Endothelial cell of hepatic sinusoid (primary cell): ENCODE measurements around the gene TOMM20.

Source experiments
- in situ Hi-C: cut with HindIII; loops from 2 replicates; pipeline ENCODE4 v1.10.0; 2017; ENCODE audit warnings: low sequenced_read_pairs

TOMM20 gene

DNA sequence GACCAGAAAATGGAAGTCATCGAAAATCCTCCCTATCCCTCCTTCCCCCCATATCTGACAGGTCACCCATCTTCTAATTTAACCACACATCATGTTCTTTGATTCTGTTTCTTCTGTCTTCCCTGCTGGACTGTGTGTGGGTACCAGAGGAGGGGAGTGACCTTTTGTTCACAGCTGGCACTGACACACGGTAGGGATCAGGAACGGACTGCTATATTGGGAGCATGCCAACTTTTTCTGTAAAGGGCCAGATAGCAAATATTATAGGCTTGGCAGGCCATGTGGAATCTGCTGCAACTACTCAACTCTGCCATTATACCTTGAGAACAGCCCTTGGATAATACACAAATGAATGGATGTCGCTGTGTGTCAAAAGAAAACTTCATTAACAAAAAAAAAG is 7.5 kb upstream of the TOMM20 start:
- in situ Hi-C loops: no loop called here

DNA sequence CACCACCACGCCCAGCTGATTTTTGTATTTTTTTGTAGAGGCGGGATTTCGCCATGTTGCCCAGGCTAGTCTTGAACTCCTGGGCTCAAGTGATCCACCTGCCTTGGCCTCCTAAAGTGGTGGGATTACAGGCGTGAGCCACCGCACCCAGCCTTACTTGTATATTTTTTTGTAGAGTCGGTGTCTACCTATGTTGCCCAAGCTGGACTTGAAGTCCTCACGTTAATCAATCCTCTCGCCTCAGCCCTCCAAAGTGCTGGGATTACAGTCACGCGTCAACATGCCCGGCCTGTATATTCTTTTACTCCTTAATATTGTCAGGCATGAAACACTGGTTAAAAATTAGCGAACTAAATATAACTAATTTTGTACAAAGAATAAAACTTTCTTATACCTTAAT is 5.5 kb upstream of the TOMM20 start:
- in situ Hi-C loops: no loop called here

DNA sequence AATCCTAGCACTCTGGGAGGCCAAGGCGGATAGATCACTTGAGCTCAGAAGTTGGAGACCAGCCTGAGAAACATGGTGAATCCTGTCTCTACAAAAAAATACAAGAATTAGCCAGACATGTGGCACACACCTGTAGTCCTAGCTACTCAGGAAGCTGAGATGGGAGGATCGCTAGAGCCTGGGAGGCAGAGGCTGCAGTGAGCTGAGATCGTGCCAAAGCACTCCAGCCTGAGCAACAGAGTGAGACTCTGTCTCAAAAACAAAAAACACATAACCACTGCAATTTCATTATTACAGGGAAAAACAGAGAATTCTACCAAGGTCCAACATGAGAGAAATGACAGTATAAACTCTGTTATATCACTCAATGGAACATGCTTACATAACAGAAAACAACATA is 4.4 kb upstream of the TOMM20 start:
- in situ Hi-C loops: no loop called here

DNA sequence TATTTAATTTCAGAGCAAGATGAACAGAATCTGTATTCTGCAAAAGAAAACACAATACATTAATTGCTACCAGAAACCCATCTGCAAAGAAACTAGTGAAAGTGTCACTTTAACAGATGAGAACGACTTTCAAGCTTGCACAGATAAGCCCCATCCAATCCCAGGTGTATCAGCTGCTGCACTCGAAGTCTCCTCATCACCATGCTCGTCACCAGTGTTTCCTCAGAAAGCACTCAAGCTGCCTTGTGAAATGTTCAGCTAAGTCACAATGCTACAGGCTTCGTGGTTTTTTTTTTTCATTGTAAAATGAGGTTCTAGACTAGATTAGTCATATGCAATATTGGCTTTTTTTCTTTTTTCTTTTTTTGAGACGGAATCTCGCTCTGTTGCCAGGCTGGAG is 3.3 kb upstream of the TOMM20 start:
- in situ Hi-C loops: no loop called here

DNA sequence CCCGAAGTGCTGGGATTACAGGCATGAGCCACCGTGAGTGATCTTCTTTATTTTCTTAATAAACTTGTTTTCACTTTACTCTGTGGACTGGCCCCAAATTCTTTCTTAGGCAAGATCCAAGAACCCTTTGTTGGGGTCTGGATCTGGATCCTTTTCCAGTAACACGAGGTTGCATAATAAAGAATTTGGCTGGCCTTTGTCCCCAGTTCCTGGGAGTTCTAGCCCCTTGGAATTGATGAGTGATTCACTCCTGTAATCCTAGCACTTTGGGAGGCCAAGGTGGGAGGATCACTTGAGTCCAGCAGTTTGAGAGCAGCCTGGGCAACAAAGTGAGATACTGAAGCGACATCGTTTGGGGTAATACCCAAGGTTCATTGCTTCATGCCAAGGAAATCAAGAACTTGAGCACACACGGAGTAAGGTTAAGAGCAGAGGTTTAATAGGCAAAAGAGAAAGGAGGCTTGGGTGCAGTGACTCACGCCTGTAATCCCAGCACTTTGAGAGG is 2.2 kb upstream of the TOMM20 start:
- in situ Hi-C loops: no loop called here

DNA sequence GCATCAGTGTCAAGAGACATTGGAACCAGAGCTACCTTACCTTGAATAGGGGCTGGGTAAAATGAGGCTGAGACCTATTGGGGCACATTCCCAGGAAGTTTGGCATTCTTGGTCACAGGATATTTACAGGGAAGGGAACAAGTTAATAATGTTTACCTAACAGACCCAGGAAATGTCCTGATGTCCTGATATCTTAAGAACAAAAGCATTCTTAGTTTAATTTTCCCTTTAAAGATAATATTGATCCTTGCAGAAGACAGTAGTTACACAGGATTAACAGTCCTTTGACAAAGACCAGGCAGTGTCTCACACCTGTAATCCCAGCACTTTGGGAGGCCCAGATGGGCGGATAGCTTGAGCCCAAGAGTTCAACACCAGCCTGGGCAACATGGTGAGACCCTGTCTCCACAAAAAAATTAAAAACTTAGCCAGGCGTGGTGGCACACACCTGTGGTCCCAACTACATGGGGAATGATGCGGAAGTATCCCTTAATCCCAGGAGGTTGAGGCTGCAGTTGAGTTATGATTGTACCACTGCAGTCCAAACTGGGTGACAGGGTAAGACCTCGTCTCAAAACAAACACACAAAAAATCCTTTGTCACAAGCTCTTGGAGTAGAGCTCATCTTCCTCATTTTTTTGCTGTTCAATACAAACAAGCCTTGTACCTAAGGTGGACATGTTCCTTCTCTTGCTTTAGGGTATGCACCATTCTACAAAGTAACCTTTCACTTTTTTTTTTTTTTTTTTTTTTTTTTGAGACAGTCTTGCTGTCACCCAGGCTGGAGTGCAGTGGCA is 1.3 kb upstream of the TOMM20 start:
- in situ Hi-C loops: no loop called here

DNA sequence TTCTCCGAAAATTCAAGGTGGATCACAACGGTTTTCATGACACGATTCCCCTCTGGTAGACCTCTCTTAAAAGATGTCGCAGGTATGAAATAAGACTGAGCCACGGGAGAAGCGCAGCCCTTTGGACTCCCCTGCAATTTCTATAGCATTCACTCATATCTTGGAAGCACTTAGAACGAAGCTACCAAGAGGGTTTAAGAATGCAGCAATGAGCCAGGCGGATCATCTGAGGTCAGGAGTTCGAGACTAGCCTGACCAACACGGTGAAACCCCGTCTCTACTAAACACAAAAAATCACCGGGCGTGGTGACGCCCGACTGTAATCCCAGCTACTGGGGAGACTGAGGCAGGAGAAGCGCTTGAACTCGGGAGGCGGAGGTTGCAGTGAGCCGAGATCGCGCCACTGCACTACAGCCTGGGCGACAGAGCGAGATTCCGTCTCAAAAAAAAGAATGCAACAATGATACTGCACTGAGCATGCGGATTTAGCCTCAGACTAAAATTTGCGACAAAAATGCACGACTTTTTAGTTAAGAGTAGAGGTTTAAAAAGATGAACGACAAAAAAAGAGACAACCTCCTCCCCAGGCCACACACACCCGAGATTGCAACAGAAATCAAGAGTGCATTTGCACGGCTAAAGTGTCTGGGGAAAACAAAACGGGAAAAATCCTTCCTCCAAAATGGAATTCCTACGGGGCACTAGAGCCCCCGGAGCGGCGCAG is 743 bp downstream of the TOMM20 start:
- in situ Hi-C loops: no loop called here

DNA sequence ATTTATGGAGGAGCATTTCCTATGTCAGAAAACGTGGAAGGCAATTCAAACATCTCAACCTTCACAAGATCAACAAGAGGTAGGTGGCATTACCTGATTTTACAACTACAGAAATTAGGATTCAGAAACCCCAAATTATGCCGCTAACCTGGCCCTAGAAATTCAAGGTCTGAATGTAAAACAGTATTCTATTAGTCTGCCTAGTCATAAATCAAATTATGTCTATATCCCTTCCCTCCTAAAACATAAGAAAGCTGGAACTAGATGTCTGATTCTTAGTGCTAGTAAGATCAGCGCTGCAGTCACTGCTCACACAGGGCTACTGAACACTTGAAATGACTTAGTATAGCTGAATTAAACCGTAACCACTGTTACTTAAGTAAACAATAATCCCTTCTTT is 1.4 kb downstream of the TOMM20 start:
- in situ Hi-C loops: no loop called here

DNA sequence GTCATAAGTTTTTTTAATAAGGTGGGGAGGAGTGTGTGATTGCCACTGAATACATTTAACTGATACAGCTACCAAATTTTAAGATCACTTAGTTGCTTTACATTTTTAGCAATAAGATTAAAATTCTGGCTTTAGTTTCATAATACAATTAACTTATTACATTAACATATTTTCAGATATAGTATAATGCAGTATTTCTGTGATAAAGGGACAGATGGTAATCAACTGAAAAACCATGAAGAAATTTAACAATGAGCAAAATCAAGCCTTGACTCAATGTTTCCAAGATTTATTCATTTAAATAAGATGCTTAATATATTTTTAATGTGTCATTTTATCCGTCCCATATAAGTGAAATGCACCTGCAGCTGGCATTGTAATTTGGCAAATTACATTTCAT is 4.0 kb downstream of the TOMM20 start:
- in situ Hi-C loops: no loop called here

DNA sequence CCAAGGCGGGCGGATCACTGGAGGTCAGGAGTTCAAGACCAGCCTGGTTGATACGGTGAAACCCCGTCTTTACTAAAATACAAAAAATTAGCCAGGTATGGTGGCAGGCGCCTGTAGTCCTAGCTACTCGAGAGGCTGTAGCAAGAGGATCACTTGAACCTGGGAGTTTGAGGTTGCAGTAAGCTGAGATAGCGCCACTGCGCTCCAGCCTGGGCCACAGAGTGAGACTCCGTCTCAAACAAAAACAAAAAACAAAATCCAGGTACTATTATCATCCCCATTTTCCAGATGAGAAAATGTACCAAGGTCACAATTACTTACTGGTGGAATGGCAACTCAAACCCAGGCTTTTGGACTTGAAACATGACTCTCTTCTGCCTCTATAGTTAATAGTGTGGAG is 4.5 kb downstream of the TOMM20 start:
- in situ Hi-C loops: no loop called here

DNA sequence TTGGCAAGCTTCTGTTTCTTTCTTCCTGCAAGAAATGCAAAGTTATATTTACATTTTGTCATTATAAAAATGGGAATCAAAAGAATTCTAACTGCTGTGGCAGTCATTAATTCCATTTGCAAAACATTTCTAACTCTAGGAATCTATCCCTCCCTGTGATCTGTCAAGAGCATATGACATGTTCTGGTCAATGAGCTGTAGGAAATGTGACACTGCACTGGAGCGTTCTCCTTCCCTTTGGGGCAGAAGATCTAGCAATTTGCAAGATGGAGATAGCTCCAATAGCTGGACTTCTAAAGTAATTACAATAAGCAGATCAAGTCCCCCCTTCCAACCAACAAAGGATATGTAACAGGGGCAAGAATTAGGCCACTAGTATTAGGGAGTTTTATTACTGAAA is 6.3 kb downstream of the TOMM20 start:
- in situ Hi-C loops: no loop called here

DNA sequence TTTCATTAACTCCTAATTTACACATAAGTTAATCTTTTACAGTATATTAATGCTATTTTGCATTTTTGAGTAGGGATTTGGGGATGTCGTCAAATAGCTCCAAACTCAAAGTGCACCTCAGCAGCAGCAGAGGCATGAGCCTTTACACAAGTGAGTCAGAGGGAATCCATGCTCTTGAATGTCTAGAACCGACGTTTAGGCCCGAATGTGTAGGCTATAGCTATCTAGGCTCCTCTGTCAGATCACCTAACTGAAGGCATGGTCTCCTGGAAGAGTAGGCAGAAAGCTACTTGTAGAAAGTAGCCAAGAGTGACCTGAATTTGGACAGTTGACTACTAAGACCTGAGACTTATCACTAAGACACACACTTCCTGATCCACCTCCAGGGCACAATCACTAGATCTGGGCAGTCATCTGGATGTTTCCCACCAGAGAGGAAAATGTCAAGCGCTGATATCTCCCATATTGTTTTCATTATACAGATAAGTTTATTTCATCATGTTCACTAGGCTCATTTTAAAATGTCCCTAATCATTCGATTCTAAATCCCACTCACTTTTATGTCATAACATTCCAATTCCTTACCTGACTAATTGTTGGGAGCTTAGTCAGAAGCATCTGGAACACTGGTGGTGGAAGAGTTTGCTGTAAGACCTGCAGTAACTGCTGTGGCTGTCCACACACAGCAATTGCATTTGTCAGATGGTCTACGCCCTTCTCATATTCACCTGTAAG is 15.3 kb downstream of the TOMM20 start:
- in situ Hi-C loops: no loop called here

DNA sequence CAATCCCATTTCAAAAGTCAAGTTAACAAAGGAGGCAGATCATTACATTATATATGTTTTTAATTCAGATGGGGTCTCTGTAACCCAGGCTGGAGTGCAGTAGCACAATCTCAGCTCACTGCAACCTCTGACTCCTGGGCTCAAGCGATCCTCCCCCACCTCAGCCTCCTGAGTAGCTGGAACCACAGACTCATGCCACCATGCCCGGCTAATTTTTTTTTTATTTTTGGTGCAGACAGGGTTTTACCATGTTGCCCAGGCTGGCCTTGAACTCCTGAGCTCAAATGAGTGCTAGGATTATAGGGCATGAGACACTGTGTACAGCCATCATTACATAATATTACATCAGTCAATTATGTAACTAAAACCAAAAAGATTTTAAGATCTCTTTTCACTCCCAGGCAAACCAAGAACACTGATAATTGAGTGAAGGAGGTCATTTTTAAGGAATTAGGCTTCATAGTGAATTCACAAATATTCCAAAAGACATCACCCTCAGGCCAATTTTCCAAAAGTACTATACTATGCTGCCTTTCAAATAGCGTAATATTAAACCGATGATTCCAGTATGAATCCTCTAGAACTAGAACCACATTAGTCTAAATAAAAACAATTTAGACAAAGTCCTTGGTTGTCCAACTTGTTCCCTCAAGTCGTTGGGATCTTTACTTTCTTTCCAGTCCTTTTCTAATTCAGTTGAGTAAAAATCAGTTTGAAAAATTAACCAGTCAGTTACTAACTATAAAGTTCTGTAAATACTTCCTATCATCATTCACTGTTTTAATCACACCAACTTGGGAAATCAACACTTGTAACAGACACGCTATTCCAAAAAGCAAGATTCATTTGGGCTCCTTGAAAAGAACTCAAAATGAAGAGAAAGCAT is 16.1 kb downstream of the TOMM20 start:
- in situ Hi-C loops: no loop called here

DNA sequence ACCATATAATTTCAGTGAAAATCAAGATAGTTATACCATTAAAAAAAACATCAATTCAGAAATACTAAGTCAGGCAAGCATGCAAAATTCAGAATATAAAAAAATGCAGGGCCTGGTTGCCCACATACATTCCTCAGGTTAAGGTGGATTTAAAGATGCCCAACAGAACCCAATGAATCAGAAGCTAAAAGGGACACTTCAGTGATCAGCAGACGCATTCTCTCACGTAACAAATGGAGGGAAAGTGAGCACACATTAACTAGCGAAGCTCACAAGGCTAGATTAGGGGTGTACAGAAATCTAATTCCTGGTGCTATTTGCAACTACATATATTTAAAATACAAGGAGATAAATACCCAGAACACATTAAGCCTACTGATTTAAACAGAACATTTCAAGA is 17.5 kb downstream of the TOMM20 start:
- in situ Hi-C loops: no loop called here

DNA sequence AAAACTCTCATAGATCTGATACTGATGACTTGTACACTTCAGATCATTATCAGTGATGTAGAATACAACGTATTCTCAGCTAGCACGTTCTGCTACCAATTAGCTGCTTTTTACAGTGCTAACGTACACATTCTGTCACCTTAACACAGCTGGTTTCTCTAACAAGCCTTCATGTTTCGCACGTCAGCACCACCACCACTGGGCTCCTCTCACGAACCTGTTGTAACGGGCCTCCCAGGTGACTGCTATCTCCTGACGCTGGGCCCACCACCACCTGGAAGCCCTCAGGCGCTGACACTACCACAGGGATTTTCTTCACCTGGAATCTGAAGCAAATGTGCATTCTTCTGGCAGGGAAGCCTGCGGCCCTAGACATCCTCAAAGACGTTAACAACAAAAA is 19.8 kb downstream of the TOMM20 start:
- in situ Hi-C loops: no loop called here

DNA sequence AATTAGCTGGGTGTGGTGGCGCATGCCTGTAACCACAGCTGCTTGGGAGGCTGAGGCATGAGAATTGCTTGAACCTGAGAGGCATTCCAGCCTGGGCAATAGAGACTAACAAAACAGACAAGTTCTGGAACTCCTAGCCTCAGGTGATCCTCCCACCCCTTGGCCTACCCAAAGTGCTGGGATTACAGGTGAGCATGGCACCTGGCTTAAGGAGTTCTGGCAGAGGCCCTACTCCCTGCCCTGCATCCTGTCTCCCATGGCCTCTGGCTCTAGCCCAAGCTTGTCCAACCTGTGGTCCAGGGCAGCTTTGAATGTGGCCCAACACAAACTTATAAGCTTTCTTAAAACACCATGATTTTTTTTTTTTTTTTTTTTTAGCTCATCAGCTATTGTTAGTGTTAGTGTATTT is 20.4 kb downstream of the TOMM20 start:
- in situ Hi-C loops: no loop called here

DNA sequence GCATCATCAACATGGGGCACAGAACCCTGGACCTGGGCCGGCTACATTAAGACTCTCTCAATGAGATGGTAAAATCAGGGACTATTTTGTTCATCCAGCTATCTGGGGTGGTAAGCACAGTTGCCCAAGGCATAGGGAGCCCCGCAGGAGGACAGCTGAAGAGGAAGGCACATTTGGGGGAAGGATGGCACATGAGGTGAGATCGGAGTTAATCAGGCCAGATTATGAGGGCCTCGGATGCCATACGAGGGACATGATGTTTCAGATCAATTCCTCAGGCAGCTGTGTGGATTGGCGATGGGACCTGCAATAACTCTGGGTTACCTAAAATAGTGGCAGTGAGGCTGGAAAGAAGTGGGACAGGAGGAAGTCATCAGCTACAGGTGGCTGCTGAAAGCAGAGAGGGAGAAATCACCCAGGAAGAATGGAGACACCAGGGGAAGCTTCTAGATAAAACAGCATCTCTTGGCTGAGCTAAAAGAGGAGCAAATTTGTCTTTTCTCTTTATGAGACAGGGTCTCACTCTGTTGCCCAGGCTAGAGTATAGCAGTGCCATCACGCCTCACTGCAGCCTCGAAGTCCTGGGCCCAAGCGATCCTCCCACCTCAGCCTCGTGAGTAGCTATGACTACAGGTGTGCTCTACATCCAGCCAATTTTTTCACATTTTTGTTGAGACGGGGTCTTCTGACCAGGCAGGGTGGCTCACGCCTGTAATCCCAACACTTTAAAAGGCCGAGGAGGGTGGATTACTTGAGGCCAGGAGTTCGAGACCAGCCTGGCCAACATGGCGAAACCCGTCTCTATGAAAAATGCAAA is 21.1 kb downstream of the TOMM20 start:
- in situ Hi-C loops: no loop called here

DNA sequence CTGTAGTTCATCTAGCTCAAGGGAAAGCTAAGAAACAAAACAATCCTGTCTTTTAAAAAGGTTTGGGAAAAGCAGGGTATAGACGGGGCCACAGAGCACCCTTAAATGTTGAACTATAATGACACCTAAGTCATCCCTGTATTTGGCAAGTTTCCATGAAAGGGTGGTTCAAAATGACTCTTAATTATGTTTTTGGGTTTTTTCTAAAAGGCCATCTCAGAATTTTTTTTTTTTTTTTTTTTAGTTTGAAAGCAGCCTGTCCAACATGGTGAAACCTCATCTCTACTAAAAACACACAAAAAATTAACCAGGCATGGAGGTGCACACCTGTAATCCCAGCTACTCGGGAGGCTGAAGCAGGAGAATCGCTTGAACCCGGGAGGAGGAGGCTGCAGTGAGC is 22.2 kb downstream of the TOMM20 start:
- in situ Hi-C loops: no loop called here

DNA sequence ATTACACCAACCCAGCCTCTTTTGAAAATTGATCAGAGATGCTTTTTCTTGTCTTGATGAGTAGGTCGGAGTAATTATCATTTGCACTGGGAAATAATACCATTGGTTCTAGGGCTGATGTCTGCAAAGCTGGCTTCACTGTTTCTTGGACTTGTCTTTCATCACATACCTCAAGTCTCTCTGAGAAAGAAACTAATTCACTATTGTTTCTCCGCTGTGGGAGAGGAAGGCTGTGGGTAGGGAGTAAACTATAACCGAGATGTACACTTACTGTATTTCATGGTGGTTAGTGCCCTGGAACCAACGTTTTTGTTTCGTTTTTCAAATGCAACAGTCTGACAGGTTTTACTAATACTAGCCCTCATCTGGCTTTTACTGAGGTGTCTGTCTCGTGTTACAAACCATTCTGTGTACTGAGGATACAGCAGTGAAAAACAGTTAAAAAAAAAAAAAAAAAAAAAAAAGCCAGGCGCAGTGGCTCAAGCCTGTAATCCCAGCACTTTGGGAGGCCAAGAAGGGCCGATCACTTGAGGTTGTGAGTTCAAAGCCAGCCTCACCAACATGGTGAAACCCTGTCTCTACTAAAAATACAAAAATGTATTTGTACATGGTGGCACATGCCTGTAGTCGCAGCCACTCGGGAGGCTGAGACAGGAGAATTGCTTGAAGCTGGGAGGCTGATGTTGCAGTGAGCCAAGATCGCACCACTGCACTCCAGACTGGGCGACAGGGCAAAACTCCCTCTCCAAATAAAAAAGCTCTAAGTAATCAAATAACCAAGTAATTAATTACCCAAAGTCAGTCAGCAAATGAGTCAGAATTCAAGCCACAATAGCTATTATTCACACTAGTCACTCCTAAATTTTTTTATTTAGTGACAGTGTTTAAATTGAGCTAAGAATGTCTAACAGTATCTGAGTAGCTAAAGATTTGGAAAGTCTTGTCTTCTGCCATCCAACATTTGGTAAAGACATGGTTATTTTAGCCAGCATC is 23.3 kb downstream of the TOMM20 start:
- in situ Hi-C loops: no loop called here
